Panc1 (cell line): ENCODE data around the gene FBXO36. TPM values are rescaled to one million over a fixed set of nuclear protein-coding genes. Genes with fewer than 3 reads are reported as not detected.

Experiments
- ATAC-seq: fragments of 200-7000 bp; cut with Tn5 transposase; 2 replicates; pipeline ENCODE4 v1.9.1; 2020; ENCODE audit warnings: mild to moderate bottlenecking, moderate library complexity
- BruUV-seq: library from RNA; stranded (reverse); fragments of 400-500 nt; replicated peaks from 2 replicates; lab custom pipeline; 2021; lab: Mats Ljungman, UMichigan
- CTCF ChIA-PET: fragments of 300-600 bp; sonication (Branson Sonifier 250); formaldehyde crosslinking; loops from one replicate; lab custom pipeline; 2022; ENCODE audit warnings: antibody characterized with exemption; lab: Charles Lee
- POLR2A ChIA-PET: fragments of 300-600 bp; sonication (Branson Sonifier 250); formaldehyde crosslinking; loops from one replicate; lab custom pipeline; 2022; ENCODE audit warnings: antibody characterized with exemption; lab: Charles Lee
- DNase-seq: peaks from one replicate; pipeline ENCODE4 v3.0.0-alpha.2; 2010; ENCODE audit warnings: low read depth, low spot score
- H3K27ac ChIP-seq: 2 replicates; pipeline ENCODE4 v1.5.1; 2011; ENCODE audit warnings: mild to moderate bottlenecking, low read length, inconsistent platforms
- H3K27me3 ChIP-seq: fragments of 200-500 bp; sonication (Bioruptor generic); 2 replicates; pipeline ENCODE4 v1.6.0; 2014; ENCODE audit warnings: low read length, inconsistent platforms; ENCODE audit not compliant: control insufficient read depth, insufficient read depth
- H3K36me3 ChIP-seq: fragments of 200-500 bp; sonication (Bioruptor generic); 2 replicates; pipeline ENCODE4 v1.5.1; 2014; ENCODE audit warnings: inconsistent platforms, mild to moderate bottlenecking, low read length, moderate library complexity; ENCODE audit not compliant: control insufficient read depth, insufficient read depth
- H3K4me1 ChIP-seq: 2 replicates; pipeline ENCODE4 v1.5.1; 2011; ENCODE audit warnings: inconsistent platforms, mild to moderate bottlenecking, low read length, moderate library complexity; ENCODE audit not compliant: control insufficient read depth, insufficient read depth
- H3K4me3 ChIP-seq, 2 experiments: 2 replicates each; pipeline ENCODE4 v1.5.1; 2011 to 2012; ENCODE audit warnings: low read depth in 2 of 2, low read length in 2 of 2, mild to moderate bottlenecking in 2 of 2, inconsistent platforms in 1 of 2, moderate library complexity in 1 of 2
- H3K9me3 ChIP-seq: fragments of 200-500 bp; sonication (Bioruptor generic); 2 replicates; pipeline ENCODE4 v1.5.1; 2014; ENCODE audit warnings: low read depth, mild to moderate bottlenecking, inconsistent platforms, low read length, moderate library complexity; ENCODE audit not compliant: control insufficient read depth, insufficient read depth
- POLR2AphosphoS5 ChIP-seq: IDR thresholded peaks from 2 replicates; pipeline ENCODE4 v1.6.1; 2012; ENCODE audit warnings: mild to moderate bottlenecking, low read depth, low read length, moderate library complexity
- REST ChIP-seq, 2 experiments: IDR thresholded peaks; 2 replicates each; pipeline ENCODE4 v1.6.1; 2011 to 2012; ENCODE audit warnings: low read depth in 2 of 2, control low read depth in 1 of 2, low read length in 1 of 2, mild to moderate bottlenecking in 1 of 2, moderate library complexity in 1 of 2; ENCODE audit not compliant: insufficient read depth in 1 of 2
- SIN3A ChIP-seq: IDR thresholded peaks from 2 replicates; pipeline ENCODE4 v1.6.1; 2012; ENCODE audit warnings: low read depth, mild to moderate bottlenecking, low read length, moderate library complexity, borderline replicate concordance; ENCODE audit not compliant: insufficient read depth
- TCF7L2 ChIP-seq: IDR thresholded peaks from 2 replicates; pipeline ENCODE4 v1.6.1; 2011; ENCODE audit warnings: mild to moderate bottlenecking, low read depth, low read length, inconsistent platforms
- in situ Hi-C: cut with HindIII; loops from 2 replicates; pipeline ENCODE4 v1.10.0; 2016; ENCODE audit warnings: low sequenced_read_pairs, low pct_unique_long_range_greater_than_20kb
- intact Hi-C: fragments of 100-400 bp; cut with micrococcal nuclease; formaldehyde crosslinking; loops from one replicate; pipeline ENCODE4 v1.10.0; 2022; ENCODE audit not compliant: unreplicated experiment
- total RNA-seq: library from RNA; stranded (reverse); gene quantifications from one replicate; pipeline ENCODE4 v1.2.1, GENCODE V29; 2021; ENCODE audit not compliant: unreplicated experiment
- TF ChIP-seq, protein P1 (sequence below): fragments of 450-650 bp; IDR thresholded peaks from 2 replicates; pipeline ENCODE4 v1.5.1; 2017; ENCODE audit warnings: mild to moderate bottlenecking

FBXO36 gene
- total RNA-seq, 1 experiment from 2014 or later: 3.9 TPM

DNA sequence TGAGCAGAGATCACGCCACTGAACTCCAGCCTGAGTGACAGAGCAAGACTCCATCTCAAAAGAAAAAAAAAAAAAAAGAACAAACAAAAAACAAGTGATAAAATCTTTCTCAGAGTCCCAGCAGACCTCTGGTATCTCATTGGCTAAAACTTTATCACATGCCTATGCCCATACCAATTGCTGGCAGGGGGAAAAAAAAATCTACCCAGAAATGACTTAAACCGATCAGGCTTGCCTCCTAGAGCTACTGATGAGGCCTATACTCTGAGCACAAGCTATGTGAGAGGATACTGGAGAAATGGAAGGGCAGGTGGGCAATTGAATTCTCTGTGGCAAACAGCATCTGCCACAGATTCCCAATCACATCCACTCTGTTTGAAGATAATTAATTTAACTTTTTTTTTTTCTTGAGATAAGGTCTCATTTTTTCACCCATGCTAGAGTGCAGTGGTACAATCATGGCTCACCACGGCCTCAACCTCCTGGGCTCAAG is 49.0 kb downstream of the FBXO36 start:
- in situ Hi-C loops (no loop called here), intact Hi-C loops (no loop called here)
- Histone ChIP-seq H3K9me3 (no peaks in the 10 kb centered on the region), H3K4me1 (no peaks in the 10 kb centered on the region), H3K27ac (no peak overlapping the region), H3K4me3 (no peak overlapping the region), H3K36me3 (no peaks in the 10 kb centered on the region), H3K27me3 (no peaks in the 10 kb centered on the region)
- TF ChIP-seq SIN3A: no peak
- no peak for TF ChIP-seq TCF7L2
- TF ChIP-seq REST (IDR thresholded peaks at IDR 0.05; ENCODE audit: insufficient read depth in 1 of 2, low read depth in 2 of 2, low read length in 1 of 2): no peak
- TF ChIP-seq, protein P1, sequence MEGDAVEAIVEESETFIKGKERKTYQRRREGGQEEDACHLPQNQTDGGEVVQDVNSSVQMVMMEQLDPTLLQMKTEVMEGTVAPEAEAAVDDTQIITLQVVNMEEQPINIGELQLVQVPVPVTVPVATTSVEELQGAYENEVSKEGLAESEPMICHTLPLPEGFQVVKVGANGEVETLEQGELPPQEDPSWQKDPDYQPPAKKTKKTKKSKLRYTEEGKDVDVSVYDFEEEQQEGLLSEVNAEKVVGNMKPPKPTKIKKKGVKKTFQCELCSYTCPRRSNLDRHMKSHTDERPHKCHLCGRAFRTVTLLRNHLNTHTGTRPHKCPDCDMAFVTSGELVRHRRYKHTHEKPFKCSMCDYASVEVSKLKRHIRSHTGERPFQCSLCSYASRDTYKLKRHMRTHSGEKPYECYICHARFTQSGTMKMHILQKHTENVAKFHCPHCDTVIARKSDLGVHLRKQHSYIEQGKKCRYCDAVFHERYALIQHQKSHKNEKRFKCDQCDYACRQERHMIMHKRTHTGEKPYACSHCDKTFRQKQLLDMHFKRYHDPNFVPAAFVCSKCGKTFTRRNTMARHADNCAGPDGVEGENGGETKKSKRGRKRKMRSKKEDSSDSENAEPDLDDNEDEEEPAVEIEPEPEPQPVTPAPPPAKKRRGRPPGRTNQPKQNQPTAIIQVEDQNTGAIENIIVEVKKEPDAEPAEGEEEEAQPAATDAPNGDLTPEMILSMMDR: no peak
- no peak for TF ChIP-seq POLR2AphosphoS5
- ChIA-PET POLR2A (no interaction called here), CTCF (no interaction called here)
- ATAC-seq: no peak
- no TSS peak for BruUV-seq
- no peak for DNase-seq

- DNase-seq (no peak), ATAC-seq (no peak; the same call in 1 of the 2 replicates)
- TF ChIP-seq, protein P1: no peak; the same call in 1 of the 2 replicates
- TF ChIP-seq REST (IDR thresholded peaks at IDR 0.05; ENCODE audit: insufficient read depth in 1 of 2, low read depth in 2 of 2, low read length in 1 of 2): no peak
- no peak for TF ChIP-seq TCF7L2
- no peak for TF ChIP-seq POLR2AphosphoS5
- TF ChIP-seq SIN3A: no peak
- no TSS peak for BruUV-seq
- CTCF ChIA-PET: no interaction called here
- H3K36me3 ChIP-seq: no peaks in the 10 kb centered on the region
- no peaks in the 10 kb centered on the region for H3K9me3 ChIP-seq
- POLR2A ChIA-PET: no interaction called here
- H3K27ac ChIP-seq: no peak overlapping the region
- no peak overlapping the region for H3K4me3 ChIP-seq
- no peaks in the 10 kb centered on the region for H3K27me3 ChIP-seq
- in situ Hi-C loops: no loop called here
- intact Hi-C loops: no loop called here
- no peaks in the 10 kb centered on the region for H3K4me1 ChIP-seq
Observed at GRCh38 chr2:229974266-229974665, 52.0 kb downstream of the FBXO36 start.
